Endodermal cell (in vitro differentiated cells): ENCODE measurements around the gene DNAJB4. TPM values are rescaled to one million over a fixed set of nuclear protein-coding genes. Genes with fewer than 3 reads are reported as not detected.

Source experiments
- DNase-seq: peaks from one replicate; pipeline ENCODE4 v3.0.0-alpha.2; 2017
- H3K27ac ChIP-seq: 2 replicates; pipeline ENCODE4 v1.5.1; 2013; ENCODE audit warnings: mild to moderate bottlenecking, low read depth, low read length, moderate library complexity
- H3K27me3 ChIP-seq: 2 replicates; pipeline ENCODE4 v1.6.1; 2013; ENCODE audit warnings: mild to moderate bottlenecking, low read length, moderate library complexity; ENCODE audit not compliant: insufficient read depth, control insufficient read depth, poor library complexity, severe bottlenecking
- H3K36me3 ChIP-seq: 2 replicates; pipeline ENCODE4 v1.7.0; 2013; ENCODE audit warnings: mild to moderate bottlenecking, low read length, moderate library complexity; ENCODE audit not compliant: control insufficient read depth, insufficient read depth
- H3K4me1 ChIP-seq: one replicate; pipeline ENCODE4 v1.7.0; 2013; ENCODE audit warnings: low read length; ENCODE audit not compliant: control insufficient read depth, insufficient read depth
- H3K4me3 ChIP-seq: 2 replicates; pipeline ENCODE4 v1.5.1; 2013; ENCODE audit warnings: mild to moderate bottlenecking, low read length, moderate library complexity
- H3K9ac ChIP-seq: 2 replicates; pipeline ENCODE4 v1.6.1; 2013; ENCODE audit warnings: mild to moderate bottlenecking, low read length, moderate library complexity; ENCODE audit not compliant: poor library complexity, severe bottlenecking; ENCODE audit errors: extremely low read depth
- H3K9me3 ChIP-seq: 2 replicates; pipeline ENCODE4 v1.6.1; 2013; ENCODE audit warnings: mild to moderate bottlenecking, low read length, moderate library complexity; ENCODE audit not compliant: control insufficient read depth
- H3K27ac Mint-ChIP-seq: 2 replicates; pipeline ENCODE4 v1.8.0; 2020; ENCODE audit warnings: mixed read lengths
- H3K27me3 Mint-ChIP-seq: 2 replicates; pipeline ENCODE4 v1.8.0; 2021; ENCODE audit warnings: mild to moderate bottlenecking, mixed read lengths; ENCODE audit not compliant: insufficient read depth
- H3K36me3 Mint-ChIP-seq: 2 replicates; pipeline ENCODE4 v1.8.0; 2020; ENCODE audit warnings: low read depth, mixed read lengths
- H3K4me1 Mint-ChIP-seq: 2 replicates; pipeline ENCODE4 v1.8.0; 2020; ENCODE audit warnings: mixed read lengths
- H3K4me3 Mint-ChIP-seq: 2 replicates; pipeline ENCODE4 v1.8.0; 2020; ENCODE audit warnings: mild to moderate bottlenecking, moderate library complexity, mixed read lengths
- H3K9me3 Mint-ChIP-seq: 2 replicates; pipeline ENCODE4 v1.8.0; 2020; ENCODE audit warnings: mild to moderate bottlenecking, mixed read lengths
- CTCF ChIP-seq: fragments of 200-600 bp; sonication (generic); conservative IDR thresholded peaks from 2 replicates; pipeline ENCODE4 v1.5.0; 2021; ENCODE audit warnings: antibody characterized with exemption, mild to moderate bottlenecking
- WGBS, 2 experiments: methylation state at CpG; one replicate each; pipeline versions ENCODE4 v1.1.5 to v1.1.7; 2013; ENCODE audit warnings: missing lambda C conversion rate in 2 of 2, mixed read lengths in 1 of 2; ENCODE audit not compliant: insufficient coverage in 1 of 2, insufficient read length in 1 of 2; 5-methylcytosine and 5-hydroxymethylcytosine counted together
- total RNA-seq, 2 donors: library from RNA; stranded (reverse); fragmentation: NEBNext Ultra II Directional in 1 of 2; extraction: Animal tissue kit (Norgen Biotek cat#: 25700) in 1 of 2; gene quantifications; 2 replicates in 1 of 2; 3 replicates in 1 of 2; pipeline ENCODE4 v1.2.1, GENCODE V29; 2021

Gene DNAJB4
- total RNA-seq, 2 donors from 2014 or later: 16.4 to 38.4 TPM

DNA sequence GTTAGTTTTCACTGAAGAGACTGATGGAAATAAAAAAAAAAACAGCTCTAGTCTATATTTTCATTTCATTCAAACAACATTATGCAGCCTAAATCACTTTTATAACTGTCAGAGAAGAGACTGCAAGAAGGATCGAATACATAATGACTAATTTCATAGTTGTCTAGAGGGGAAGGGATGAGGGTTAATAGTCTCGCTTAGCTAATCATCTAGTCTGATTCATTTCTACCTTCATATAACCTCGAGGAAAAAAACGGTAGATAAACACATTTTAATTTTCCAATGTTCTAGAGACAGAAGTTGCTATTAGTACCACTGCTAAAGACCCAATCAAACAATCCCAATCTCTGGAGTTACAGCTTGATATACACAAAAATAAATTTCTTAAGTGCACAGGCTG lies 29.4 kb upstream of the DNAJB4 start:
- DNase-seq: no peak
- Histone ChIP-seq H3K36me3 (peaks cover 51% of the 10 kb centered on the region), H3K27me3 (no peaks in the 10 kb centered on the region), H3K4me1 (no peaks in the 10 kb centered on the region), H3K27ac (no peak overlapping the region), H3K9ac (no peak overlapping the region), H3K4me3 (peak overlapping the region; percentile 99), H3K9me3 (no peaks in the 10 kb centered on the region)
- Mint-ChIP-seq H3K9me3 (no peaks in the 10 kb centered on the region), H3K27ac (peak overlapping the region; percentile 23), H3K36me3 (peaks cover 41% of the 10 kb centered on the region), H3K27me3 (no peaks in the 10 kb centered on the region), H3K4me3 (no peak overlapping the region), H3K4me1 (peaks cover 25% of the 10 kb centered on the region)
- TF ChIP-seq CTCF: no peak
- 94% methylated on average over 3 of the region's 4 CpGs; no CpG with 5 or more reads in 1 of the 2 experiments for WGBS, 2 experiments

GRCh38 chr1:77975907-77976306 lies 28.8 kb upstream of the DNAJB4 start:
- no peaks in the 10 kb centered on the region for H3K27me3 Mint-ChIP-seq
- no peaks in the 10 kb centered on the region for H3K9me3 Mint-ChIP-seq
- no peaks in the 10 kb centered on the region for H3K4me1 ChIP-seq
- no peak for DNase-seq
- no peak overlapping the region for H3K9ac ChIP-seq
- H3K4me3 Mint-ChIP-seq: no peak overlapping the region
- peaks cover 37% of the 10 kb centered on the region for H3K36me3 Mint-ChIP-seq
- H3K27me3 ChIP-seq: no peaks in the 10 kb centered on the region
- H3K4me1 Mint-ChIP-seq: peaks cover 29% of the 10 kb centered on the region
- peak overlapping the region; percentile 99 for H3K4me3 ChIP-seq
- no peaks in the 10 kb centered on the region for H3K9me3 ChIP-seq
- peaks cover 46% of the 10 kb centered on the region for H3K36me3 ChIP-seq
- no peak overlapping the region for H3K27ac ChIP-seq
- H3K27ac Mint-ChIP-seq: peak overlapping the region; percentile 5
- TF ChIP-seq CTCF: no peak
- WGBS, 2 experiments: 50 to 72% methylated on average over 1 to 2 of the region's 2 CpGs

DNA sequence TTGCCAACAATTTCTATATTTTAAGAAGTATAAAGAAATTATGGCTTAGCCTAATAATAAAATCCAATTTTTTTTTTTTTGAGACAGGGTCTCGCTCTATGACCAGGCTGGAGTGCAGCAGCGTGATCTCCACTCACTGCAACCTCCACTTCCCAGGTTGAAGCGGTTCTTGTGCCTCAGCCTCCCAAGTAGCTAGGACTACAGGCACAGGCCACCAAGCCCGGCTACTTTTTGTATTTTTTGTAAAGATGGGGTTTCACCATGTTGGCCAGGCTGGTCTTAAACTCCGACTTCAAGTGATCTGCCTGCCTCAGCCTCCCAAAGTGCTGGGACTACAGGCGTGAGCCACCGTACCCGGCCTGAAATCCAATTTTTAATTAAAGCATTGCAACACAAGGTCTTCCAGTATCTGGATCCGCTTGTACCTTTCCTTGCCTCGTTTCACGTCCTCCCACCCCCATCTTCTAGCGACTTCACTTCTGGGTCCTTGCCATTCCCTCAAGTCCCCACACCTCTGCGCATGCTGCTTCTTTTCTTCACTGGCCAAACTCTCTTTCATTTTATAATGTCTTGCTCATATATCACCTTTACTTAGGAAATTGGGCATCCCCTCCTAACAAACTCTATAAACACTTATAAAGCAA lies 28.2 kb upstream of the DNAJB4 start:
- no peak overlapping the region for H3K4me3 Mint-ChIP-seq
- H3K9me3 Mint-ChIP-seq: no peaks in the 10 kb centered on the region
- H3K27ac Mint-ChIP-seq: no peak overlapping the region
- 61 to 65% methylated on average over 12 to 13 of the region's 13 CpGs for WGBS, 2 experiments
- DNase-seq: no peak
- H3K4me1 ChIP-seq: no peaks in the 10 kb centered on the region
- no peak overlapping the region for H3K27ac ChIP-seq
- peaks cover 42% of the 10 kb centered on the region for H3K36me3 ChIP-seq
- H3K9me3 ChIP-seq: no peaks in the 10 kb centered on the region
- TF ChIP-seq CTCF: no peak
- H3K4me1 Mint-ChIP-seq: peaks cover 29% of the 10 kb centered on the region
- no peaks in the 10 kb centered on the region for H3K27me3 Mint-ChIP-seq
- H3K4me3 ChIP-seq: peak overlapping the region; percentile 99
- H3K27me3 ChIP-seq: no peaks in the 10 kb centered on the region
- peak overlapping the region; percentile 100 for H3K9ac ChIP-seq
- peaks cover 31% of the 10 kb centered on the region for H3K36me3 Mint-ChIP-seq
